VCaP (cell line): ENCODE measurements around the gene KLHL3.

Experiments
- H3K27ac ChIP-seq: fragments of 450-650 bp; 2 replicates; pipeline ENCODE4 v1.5.1; 2017
- TF ChIP-seq, protein P1 (sequence below): fragments of 450-650 bp; conservative IDR thresholded peaks from 2 replicates; pipeline ENCODE4 v1.5.1; 2017; ENCODE audit warnings: mild to moderate bottlenecking, moderate library complexity

Gene KLHL3

DNA sequence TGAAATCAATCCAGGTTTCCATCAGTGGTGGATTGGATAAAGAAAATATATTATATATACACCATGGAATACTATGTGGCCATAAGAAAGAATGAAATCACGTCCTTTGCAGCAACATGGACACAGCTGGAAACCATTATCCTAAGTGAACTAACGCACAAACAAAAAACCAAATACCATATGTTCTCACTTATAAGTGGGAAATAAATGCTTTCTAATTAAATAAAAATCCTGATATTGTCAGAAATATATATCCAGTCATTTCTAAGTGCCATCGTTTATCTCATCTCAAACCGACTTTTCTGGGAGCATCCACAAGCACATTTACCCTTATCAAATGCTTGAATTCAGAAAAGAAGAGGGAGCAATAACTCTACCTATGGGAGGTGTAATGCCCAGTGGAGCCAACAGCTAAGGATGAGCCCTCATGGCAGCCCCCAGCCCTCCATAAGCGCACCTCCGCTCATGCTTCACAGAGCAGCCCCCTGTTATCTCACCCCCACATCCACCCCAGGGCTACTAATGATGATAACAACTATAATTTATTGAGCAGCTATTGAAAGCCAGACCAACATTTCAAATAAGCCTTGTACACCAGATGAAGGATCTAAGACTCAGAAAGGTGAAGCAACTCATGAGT, 135.0 kb downstream of the KLHL3 start:
- no peak overlapping the region for H3K27ac ChIP-seq
- TF ChIP-seq, protein P1, sequence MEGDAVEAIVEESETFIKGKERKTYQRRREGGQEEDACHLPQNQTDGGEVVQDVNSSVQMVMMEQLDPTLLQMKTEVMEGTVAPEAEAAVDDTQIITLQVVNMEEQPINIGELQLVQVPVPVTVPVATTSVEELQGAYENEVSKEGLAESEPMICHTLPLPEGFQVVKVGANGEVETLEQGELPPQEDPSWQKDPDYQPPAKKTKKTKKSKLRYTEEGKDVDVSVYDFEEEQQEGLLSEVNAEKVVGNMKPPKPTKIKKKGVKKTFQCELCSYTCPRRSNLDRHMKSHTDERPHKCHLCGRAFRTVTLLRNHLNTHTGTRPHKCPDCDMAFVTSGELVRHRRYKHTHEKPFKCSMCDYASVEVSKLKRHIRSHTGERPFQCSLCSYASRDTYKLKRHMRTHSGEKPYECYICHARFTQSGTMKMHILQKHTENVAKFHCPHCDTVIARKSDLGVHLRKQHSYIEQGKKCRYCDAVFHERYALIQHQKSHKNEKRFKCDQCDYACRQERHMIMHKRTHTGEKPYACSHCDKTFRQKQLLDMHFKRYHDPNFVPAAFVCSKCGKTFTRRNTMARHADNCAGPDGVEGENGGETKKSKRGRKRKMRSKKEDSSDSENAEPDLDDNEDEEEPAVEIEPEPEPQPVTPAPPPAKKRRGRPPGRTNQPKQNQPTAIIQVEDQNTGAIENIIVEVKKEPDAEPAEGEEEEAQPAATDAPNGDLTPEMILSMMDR, result no peak

DNA sequence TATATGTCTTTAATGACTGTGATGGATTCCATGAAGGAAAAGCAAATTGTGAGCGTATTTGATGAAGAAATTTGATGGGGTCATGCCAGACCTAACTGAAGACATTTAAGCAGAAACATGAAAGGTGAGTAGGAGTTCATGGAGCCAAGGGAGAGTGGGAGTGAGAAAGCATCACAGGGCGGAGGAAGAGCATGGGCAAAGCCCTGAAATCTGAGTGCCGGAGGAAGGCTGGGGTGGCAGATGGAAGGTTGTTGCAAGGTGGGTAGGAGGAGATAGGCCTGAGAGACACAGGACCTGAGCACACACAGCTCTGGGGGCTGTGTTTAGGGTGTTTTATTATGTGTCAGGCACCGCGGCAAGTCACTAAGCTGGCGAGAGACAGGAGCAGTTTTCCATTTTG, 136.4 kb downstream of the KLHL3 start:
- TF ChIP-seq, protein P1, result no peak
- H3K27ac ChIP-seq, result no peak overlapping the region

DNA sequence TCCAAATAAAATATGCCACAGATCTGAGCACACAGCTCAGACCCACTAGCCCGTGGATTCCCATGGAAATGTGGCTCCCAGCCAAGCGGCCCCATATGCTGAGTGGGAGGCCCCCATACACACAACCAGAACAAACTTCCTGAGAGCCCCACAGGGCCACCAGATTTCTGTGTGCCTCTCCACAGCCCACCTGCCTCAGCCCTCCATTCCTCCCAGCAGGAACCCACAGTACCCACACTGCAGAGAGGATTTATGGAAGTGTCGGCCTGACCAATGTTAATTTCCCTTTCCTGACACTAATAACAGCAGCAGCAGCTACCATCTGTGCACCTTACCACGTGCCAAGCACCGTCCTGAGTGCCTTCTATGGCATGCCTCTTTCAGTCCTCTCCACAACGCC, 137.5 kb downstream of the KLHL3 start:
- no peak overlapping the region for H3K27ac ChIP-seq
- TF ChIP-seq, protein P1, result no peak

DNA sequence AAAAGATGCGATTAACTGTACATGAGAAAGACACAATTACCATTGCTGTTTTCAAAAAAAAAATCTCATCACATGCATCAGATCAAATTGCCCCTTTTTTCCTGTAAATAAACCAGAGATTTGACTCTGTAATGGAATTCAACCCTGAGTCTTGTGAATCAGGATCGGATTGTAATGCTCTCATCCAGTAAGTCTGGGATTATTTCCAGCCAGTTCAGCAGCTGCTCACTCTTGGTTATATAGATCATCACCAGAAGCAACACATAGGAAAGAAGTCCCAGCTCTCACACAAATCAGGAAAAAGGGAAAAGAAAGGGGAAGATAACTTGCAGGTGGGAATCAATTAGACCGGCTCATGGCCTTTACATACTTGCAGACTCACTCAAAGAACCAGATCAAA, 138.9 kb downstream of the KLHL3 start:
- TF ChIP-seq, protein P1, result no peak

DNA sequence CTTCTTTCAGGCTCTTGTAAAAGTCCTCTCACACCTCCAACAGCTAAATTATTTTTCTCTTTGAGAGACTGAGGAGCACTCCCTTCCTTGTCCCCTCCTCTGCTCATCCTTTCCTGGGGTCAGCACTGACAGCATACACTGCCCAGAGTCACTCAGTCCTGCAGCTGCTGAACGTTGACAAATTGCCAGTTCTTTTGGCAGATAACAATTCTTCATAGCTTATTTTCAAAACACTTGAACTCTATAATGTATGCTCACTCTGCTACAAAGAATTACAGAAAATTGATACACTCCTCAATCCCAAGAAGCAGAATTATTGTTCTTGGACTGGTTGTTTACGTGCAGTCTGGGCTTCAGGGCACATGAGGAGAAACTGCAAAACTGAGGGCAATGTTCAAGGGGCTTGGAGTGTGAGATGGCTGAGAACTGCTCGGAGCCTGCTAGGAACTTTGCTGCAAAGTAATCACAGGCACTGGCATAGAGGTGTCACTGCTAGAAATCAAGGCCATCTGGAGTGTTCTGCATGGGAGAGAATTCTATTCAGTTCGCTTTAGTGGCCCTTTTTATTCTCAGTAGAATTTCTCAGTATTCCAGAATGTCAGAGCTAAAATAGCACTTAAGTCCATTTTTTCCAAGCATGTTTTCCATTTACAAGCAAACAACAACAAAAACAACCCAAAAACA, 140.4 kb downstream of the KLHL3 start:
- H3K27ac ChIP-seq, result no peak overlapping the region
- TF ChIP-seq, protein P1, result no peak

More for the DNA sequence above, 138.9 kb downstream of the KLHL3 start:
- no peak overlapping the region for H3K27ac ChIP-seq

DNA sequence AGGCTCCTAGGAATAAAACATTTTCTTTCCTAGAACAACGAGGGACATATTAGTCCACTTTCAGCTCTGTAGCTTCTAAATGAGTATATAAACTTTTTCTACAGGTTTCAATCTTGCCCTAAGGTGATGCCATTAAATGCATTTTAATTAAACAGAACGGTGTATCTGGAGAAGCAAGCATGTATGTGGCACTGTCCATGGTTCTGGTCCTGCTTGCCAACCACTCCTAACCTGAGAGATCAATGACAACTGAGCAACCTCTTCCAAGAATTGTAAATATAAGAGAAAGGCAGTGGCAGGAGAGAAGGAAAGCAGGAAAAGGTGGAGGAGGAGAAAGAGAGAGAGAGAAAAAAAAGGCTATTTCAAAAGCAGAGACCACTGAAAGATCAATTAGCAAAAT, 141.2 kb downstream of the KLHL3 start:
- TF ChIP-seq, protein P1, result no peak
- H3K27ac ChIP-seq, result no peak overlapping the region

DNA sequence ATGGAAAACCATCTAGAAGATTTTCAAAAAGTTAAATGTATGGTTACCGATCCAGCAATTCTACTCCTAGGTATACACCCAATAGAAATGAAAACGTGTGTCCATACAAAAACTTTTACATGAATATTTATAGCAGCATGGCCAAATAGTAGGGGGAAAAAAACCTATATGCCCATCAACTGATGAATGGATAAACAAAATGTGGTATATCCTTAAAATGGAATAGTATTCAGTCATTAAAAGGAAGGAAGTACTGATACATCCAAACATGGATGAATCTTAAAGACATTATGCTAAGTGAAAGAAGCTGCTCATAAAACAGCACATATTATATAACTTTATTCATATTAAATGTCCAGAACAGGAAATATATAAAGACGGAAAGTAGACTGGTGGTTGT, 143.6 kb downstream of the KLHL3 start:
- H3K27ac ChIP-seq, result no peak overlapping the region
- TF ChIP-seq, protein P1, result no peak
